Spleen (tissue), 7 donors: Measurements from ENCODE around the gene STARD13.

ENCODE experiments used
- CTCF ChIP-seq, 11 experiments: fragments of 200-600 bp in 7 of 11; fragments of 450-650 bp in 4 of 11; sonication (generic) in 4 of 11; IDR thresholded peaks in 8 of 11; conservative IDR thresholded peaks in 3 of 11; 1 replicate in 7 of 11; 2 replicates in 4 of 11; pipeline versions ENCODE4 v1.4.0 to v1.8.0; 2016 to 2021; ENCODE audit warnings: antibody characterized with exemption in 11 of 11, inconsistent platforms in 4 of 11, mild to moderate bottlenecking in 1 of 11
- POLR2A ChIP-seq, 3 donors: fragments of 450-650 bp; IDR thresholded peaks; one replicate each; pipeline ENCODE4 v1.5.1; 2017; ENCODE audit warnings: antibody characterized with exemption in 3 of 3, mild to moderate bottlenecking in 1 of 3
- POLR2AphosphoS5 ChIP-seq, 3 donors: sonication (generic); formaldehyde crosslinking; IDR thresholded peaks; one replicate each; pipeline ENCODE4 v1.5.1; 2017; ENCODE audit warnings: antibody characterized with exemption in 3 of 3
- donor health status: DM: no; HTN: no; CAD: no; lungs with moderate emphysema.
- donor health status: DM: no; HTN: no; CAD: no.
- donor health status: DM: no; HTN: no; CAD: no.

GRCh38 chr13:33260168-33261098 is 25.1 kb downstream of the STARD13 start:
- no peak for TF ChIP-seq CTCF (IDR thresholded peaks at IDR 0.05 in 8 of 11, conservative IDR thresholded peaks at IDR 0.05 in 3 of 11)
- TF ChIP-seq POLR2A (IDR thresholded peaks at IDR 0.05): no peak
- TF ChIP-seq POLR2AphosphoS5 (IDR thresholded peaks at IDR 0.05): no peak
